RWPE1 (cell line): ENCODE measurements around the gene AOC3.
"Not testable (repeated sequence)": the region's sequence is repeated elsewhere in the genome, so short reads cannot be mapped to it uniquely, and the experiment has no call there.

ENCODE experiments used
- CTCF ChIA-PET: fragments of 350-600 bp; sonication (Branson Sonifier 250); formaldehyde crosslinking; extraction: SDS; loops from one replicate; lab custom pipeline; 2021; lab: Yijun Ruan, JAX
- POLR2A ChIA-PET: fragments of 400-600 bp; formaldehyde crosslinking; extraction: SDS; loops from one replicate; lab custom pipeline; 2020; ENCODE audit warnings: antibody characterized with exemption; ENCODE audit not compliant: low non-redundant PET; lab: Yijun Ruan, JAX
- DNase-seq: peaks from one replicate; pipeline ENCODE4 v3.0.0; 2012; ENCODE audit warnings: low spot score
- H3K27ac ChIP-seq: fragments of 450-650 bp; 2 replicates; pipeline ENCODE4 v1.5.1; 2017
- TF ChIP-seq, protein P1 (sequence below): fragments of 450-650 bp; conservative IDR thresholded peaks from 2 replicates; pipeline ENCODE4 v1.5.1; 2017; ENCODE audit warnings: low read depth, mild to moderate bottlenecking

Gene AOC3

DNA sequence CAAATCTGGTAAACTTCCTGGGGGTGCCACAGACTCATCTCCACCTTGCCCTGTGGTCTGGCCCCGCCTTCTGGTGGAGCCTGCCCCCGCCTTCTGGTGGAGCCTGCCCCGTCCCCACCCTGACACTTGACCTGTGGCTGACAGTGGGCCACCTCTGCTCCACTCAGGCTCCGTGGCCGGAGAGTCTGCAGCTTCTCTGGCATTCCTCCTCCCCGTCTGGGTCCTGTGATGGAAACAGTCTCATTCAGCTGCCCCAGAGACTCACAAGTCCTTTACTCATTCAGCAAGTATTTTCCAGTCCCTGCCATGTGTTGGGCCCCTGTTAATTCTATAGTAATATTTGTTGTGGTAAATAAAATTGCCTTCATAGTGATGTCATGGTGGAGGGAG is 28.6 kb downstream of the AOC3 start:
- H3K27ac ChIP-seq: no peak overlapping the region
- CTCF ChIA-PET: interaction anchor here (0.6 kb wide), 1 partner anchor 23 kb away, joined by 4 read pairs; no protein-coding TSS in a partner anchor
- no peak for DNase-seq
- TF ChIP-seq, protein P1, sequence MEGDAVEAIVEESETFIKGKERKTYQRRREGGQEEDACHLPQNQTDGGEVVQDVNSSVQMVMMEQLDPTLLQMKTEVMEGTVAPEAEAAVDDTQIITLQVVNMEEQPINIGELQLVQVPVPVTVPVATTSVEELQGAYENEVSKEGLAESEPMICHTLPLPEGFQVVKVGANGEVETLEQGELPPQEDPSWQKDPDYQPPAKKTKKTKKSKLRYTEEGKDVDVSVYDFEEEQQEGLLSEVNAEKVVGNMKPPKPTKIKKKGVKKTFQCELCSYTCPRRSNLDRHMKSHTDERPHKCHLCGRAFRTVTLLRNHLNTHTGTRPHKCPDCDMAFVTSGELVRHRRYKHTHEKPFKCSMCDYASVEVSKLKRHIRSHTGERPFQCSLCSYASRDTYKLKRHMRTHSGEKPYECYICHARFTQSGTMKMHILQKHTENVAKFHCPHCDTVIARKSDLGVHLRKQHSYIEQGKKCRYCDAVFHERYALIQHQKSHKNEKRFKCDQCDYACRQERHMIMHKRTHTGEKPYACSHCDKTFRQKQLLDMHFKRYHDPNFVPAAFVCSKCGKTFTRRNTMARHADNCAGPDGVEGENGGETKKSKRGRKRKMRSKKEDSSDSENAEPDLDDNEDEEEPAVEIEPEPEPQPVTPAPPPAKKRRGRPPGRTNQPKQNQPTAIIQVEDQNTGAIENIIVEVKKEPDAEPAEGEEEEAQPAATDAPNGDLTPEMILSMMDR: no peak
- POLR2A ChIA-PET: no interaction called here

DNA sequence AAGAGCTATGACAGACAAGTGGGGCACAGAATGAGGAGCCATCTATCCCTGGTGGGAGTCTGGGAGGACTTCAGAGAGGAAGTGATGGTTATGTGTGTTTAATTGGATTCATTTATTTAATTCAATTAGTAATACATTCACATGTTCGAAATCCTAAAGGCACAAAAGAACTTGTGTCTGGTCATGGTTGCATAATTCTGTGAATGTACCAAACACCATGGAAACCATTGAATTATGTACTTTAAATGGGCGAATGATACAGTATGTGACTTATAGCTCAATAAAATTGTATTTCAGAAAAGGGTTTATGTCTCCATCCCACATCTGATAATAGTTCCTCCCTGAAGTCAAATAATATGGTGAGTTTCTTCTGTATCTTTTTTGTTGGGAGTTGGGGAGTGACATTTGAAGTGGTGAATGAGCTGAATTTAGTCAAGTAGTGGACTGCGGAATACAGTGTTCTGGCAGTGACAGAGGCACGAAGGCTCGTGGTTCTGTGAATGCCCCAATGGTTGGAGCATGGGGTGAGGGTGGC is 29.8 kb downstream of the AOC3 start:
- H3K27ac ChIP-seq: no peak overlapping the region
- ChIA-PET CTCF (interaction anchor here (0.6 to 0.8 kb wide), 2 partner anchors 23 to 37 kb away, joined by 3 read pairs; no protein-coding TSS in a partner anchor), POLR2A (no interaction called here)
- DNase-seq: no peak
- TF ChIP-seq, protein P1: no peak

DNA sequence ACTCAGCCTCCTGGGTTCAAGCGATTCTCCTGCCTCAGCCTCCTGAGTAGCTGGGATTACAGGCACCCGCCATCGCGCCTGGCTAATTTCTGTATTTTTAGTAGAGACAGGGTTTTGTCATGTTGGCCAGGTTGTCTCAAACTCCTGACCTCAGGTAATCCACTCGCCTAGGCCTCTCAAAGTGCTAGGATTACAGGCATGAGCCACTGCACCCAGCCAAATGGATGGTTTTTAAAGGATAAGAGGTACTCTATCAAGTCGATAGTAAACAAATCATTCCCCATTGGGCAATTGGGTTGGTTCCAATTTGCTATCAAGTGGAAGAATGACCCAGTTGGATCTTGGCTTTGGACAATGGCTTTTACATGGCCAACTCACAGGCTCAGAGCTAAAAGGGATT is 30.7 kb downstream of the AOC3 start:
- DNase-seq, POLR2A ChIA-PET: not testable (repeated sequence)
- CTCF ChIA-PET: interaction anchor here (0.8 kb wide), 1 partner anchor 38 kb away, joined by 3 read pairs; no protein-coding TSS in a partner anchor

DNA sequence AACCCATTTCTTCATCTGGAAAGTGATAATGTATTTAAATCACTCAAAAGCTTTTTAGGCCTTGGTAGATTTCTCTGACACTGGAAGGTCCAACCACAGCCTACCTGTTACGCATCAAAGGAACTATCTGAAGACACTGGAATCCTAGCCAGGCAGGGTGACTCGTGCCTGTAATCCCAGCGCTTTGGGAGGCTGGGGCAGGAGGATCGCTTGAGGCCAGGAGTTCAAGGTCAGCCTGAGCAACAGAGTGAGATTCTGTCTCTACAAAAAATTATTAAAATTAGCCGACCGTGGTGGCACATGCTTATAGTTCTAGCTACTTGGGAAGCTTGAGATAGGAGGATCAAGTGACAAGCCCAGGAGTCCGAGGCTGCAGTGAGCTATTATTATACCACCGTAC is 31.2 kb downstream of the AOC3 start:
- no peak overlapping the region for H3K27ac ChIP-seq
- POLR2A ChIA-PET: no interaction called here
- TF ChIP-seq, protein P1: no peak
- no peak for DNase-seq
- CTCF ChIA-PET: no interaction called here

More for the DNA sequence above, 30.7 kb downstream of the AOC3 start:
- H3K27ac ChIP-seq: not testable (repeated sequence)

- POLR2A ChIA-PET: no interaction called here
- no peak for DNase-seq
- TF ChIP-seq, protein P1: no peak
- H3K27ac ChIP-seq: no peak overlapping the region
- CTCF ChIA-PET: interaction anchor here (0.6 kb wide), 2 partner anchors 14 to 28 kb away, joined by 3 to 4 read pairs; no protein-coding TSS in a partner anchor
Observed at GRCh38 chr17:42883802-42884558, 33.0 kb downstream of the AOC3 start.

GRCh38 chr17:42885806-42886205 is 34.8 kb downstream of the AOC3 start:
- H3K27ac ChIP-seq, CTCF ChIA-PET, DNase-seq: not testable (repeated sequence)
- POLR2A ChIA-PET: interaction anchor here (0.7 kb wide), 1 partner anchor 145 kb away, joined by 12 read pairs; no protein-coding TSS in a partner anchor

- DNase-seq: no peak
- CTCF ChIA-PET: no interaction called here
- POLR2A ChIA-PET: interaction anchor here (0.7 kb wide), 1 partner anchor 145 kb away, joined by 12 read pairs; no protein-coding TSS in a partner anchor
- TF ChIP-seq, protein P1: no peak
- no peak overlapping the region for H3K27ac ChIP-seq
Observed at GRCh38 chr17:42886283-42887176, 35.5 kb downstream of the AOC3 start.
